HL-60 (cell line): ENCODE measurements around the gene KIAA1217.

Source experiments
- CTCF ChIP-seq: IDR thresholded peaks from one replicate; pipeline ENCODE4 v1.5.1; 2011; ENCODE audit warnings: low read length, control low read depth, inconsistent platforms; ENCODE audit not compliant: insufficient read depth
- GABPA ChIP-seq: IDR thresholded peaks from 2 replicates; pipeline ENCODE4 v1.6.1; 2012; ENCODE audit warnings: low read depth
- POLR2AphosphoS5 ChIP-seq: IDR thresholded peaks from 2 replicates; pipeline ENCODE4 v1.6.1; 2012; ENCODE audit warnings: low read depth
- REST ChIP-seq: IDR thresholded peaks from 2 replicates; pipeline ENCODE4 v1.6.1; 2012; ENCODE audit warnings: low read depth; ENCODE audit not compliant: insufficient replicate concordance
- SPI1 ChIP-seq: IDR thresholded peaks from 2 replicates; pipeline ENCODE4 v1.6.1; 2012; ENCODE audit warnings: low read depth, mild to moderate bottlenecking, borderline replicate concordance

- TF ChIP-seq CTCF: no peak
- TF ChIP-seq POLR2AphosphoS5: no peak
- TF ChIP-seq REST: no peak
- no peak for TF ChIP-seq GABPA
- no peak for TF ChIP-seq SPI1
These were observed 344.2 kb downstream of the KIAA1217 start for GRCh38 chr10:24553051-24553612.
